HEK293 (cell line): ENCODE measurements around the gene DCLRE1C.

Experiments
- KLF16 ChIP-seq: fragments of 450-650 bp; formaldehyde crosslinking; IDR thresholded peaks from 2 replicates; pipeline ENCODE4 v1.5.1; 2017; ENCODE audit warnings: missing biosample characterization, missing genetic modification characterization
- OVOL3 ChIP-seq: fragments of 450-650 bp; formaldehyde crosslinking; IDR thresholded peaks from 2 replicates; pipeline ENCODE4 v1.5.1; 2016; ENCODE audit warnings: missing biosample characterization, missing genetic modification characterization
- SCRT2 ChIP-seq: fragments of 450-650 bp; formaldehyde crosslinking; IDR thresholded peaks from 2 replicates; pipeline ENCODE4 v1.5.1; 2016; ENCODE audit warnings: missing biosample characterization, missing genetic modification characterization
- SETDB1 ChIP-seq: IDR thresholded peaks from one replicate; pipeline ENCODE4 v1.6.1; 2017; ENCODE audit warnings: mild to moderate bottlenecking, low read length, moderate library complexity, mixed read lengths; ENCODE audit not compliant: insufficient read length
- ZBTB8A ChIP-seq: fragments of 450-650 bp; formaldehyde crosslinking; IDR thresholded peaks from 2 replicates; pipeline ENCODE4 v1.5.1; 2016; ENCODE audit warnings: missing biosample characterization, missing genetic modification characterization
- ZNF132 ChIP-seq: fragments of 450-650 bp; formaldehyde crosslinking; IDR thresholded peaks from 2 replicates; pipeline ENCODE4 v1.5.1; 2017; ENCODE audit warnings: missing biosample characterization, missing genetic modification characterization, borderline replicate concordance
- ZNF138 ChIP-seq: fragments of 450-650 bp; formaldehyde crosslinking; IDR thresholded peaks from 2 replicates; pipeline ENCODE4 v1.5.1; 2016; ENCODE audit warnings: missing biosample characterization, missing genetic modification characterization, borderline replicate concordance
- ZNF174 ChIP-seq: fragments of 450-650 bp; formaldehyde crosslinking; IDR thresholded peaks from 2 replicates; pipeline ENCODE4 v1.5.0; 2017; ENCODE audit warnings: missing biosample characterization, mild to moderate bottlenecking, missing genetic modification characterization
- ZNF211 ChIP-seq: fragments of 450-650 bp; formaldehyde crosslinking; IDR thresholded peaks from 2 replicates; pipeline ENCODE4 v1.5.1; 2016; ENCODE audit warnings: low read depth, missing biosample characterization, missing genetic modification characterization
- ZNF214 ChIP-seq: fragments of 450-650 bp; formaldehyde crosslinking; IDR thresholded peaks from 2 replicates; pipeline ENCODE4 v1.5.1; 2017; ENCODE audit warnings: missing biosample characterization, mild to moderate bottlenecking, missing genetic modification characterization, borderline replicate concordance
- ZNF350 ChIP-seq: fragments of 450-650 bp; formaldehyde crosslinking; IDR thresholded peaks from 2 replicates; pipeline ENCODE4 v1.5.0; 2017; ENCODE audit warnings: missing biosample characterization, mild to moderate bottlenecking, missing genetic modification characterization
- ZNF37A ChIP-seq: fragments of 450-650 bp; IDR thresholded peaks from 2 replicates; pipeline ENCODE4 v1.5.1; 2018; ENCODE audit warnings: missing biosample characterization, missing genetic modification characterization
- ZNF394 ChIP-seq: fragments of 450-650 bp; formaldehyde crosslinking; IDR thresholded peaks from 2 replicates; pipeline ENCODE4 v1.5.1; 2016; ENCODE audit warnings: missing biosample characterization, missing genetic modification characterization, mild to moderate bottlenecking, moderate library complexity, borderline replicate concordance
- ZNF530 ChIP-seq: fragments of 450-650 bp; formaldehyde crosslinking; IDR thresholded peaks from 2 replicates; pipeline ENCODE4 v1.5.1; 2016; ENCODE audit warnings: low read depth, missing biosample characterization, missing genetic modification characterization
- ZNF544 ChIP-seq: fragments of 450-650 bp; formaldehyde crosslinking; IDR thresholded peaks from 2 replicates; pipeline ENCODE4 v1.5.0; 2017; ENCODE audit warnings: missing biosample characterization, missing genetic modification characterization
- ZNF555 ChIP-seq: fragments of 450-650 bp; formaldehyde crosslinking; conservative IDR thresholded peaks from 2 replicates; pipeline ENCODE4 v1.5.1; 2017; ENCODE audit warnings: missing biosample characterization, mild to moderate bottlenecking, missing genetic modification characterization, inconsistent platforms
- ZNF610 ChIP-seq: fragments of 450-650 bp; formaldehyde crosslinking; IDR thresholded peaks from 2 replicates; pipeline ENCODE4 v1.5.1; 2016; ENCODE audit warnings: missing biosample characterization, missing genetic modification characterization, borderline replicate concordance
- ZNF664 ChIP-seq: fragments of 450-650 bp; formaldehyde crosslinking; IDR thresholded peaks from 2 replicates; pipeline ENCODE4 v1.5.1; 2016; ENCODE audit warnings: missing biosample characterization, missing genetic modification characterization
- ZNF76 ChIP-seq: fragments of 450-650 bp; formaldehyde crosslinking; IDR thresholded peaks from 2 replicates; pipeline ENCODE4; 2016; ENCODE audit warnings: low read depth, missing biosample characterization, missing genetic modification characterization, borderline replicate concordance
- ZNF777 ChIP-seq: fragments of 450-650 bp; formaldehyde crosslinking; IDR thresholded peaks from 2 replicates; pipeline ENCODE4 v1.5.1; 2017; ENCODE audit warnings: missing biosample characterization, missing genetic modification characterization, borderline replicate concordance
- ZNF792 ChIP-seq: fragments of 450-650 bp; formaldehyde crosslinking; IDR thresholded peaks from 2 replicates; pipeline ENCODE4 v1.5.1; 2016; ENCODE audit warnings: missing biosample characterization, missing genetic modification characterization
- ZNF830 ChIP-seq: fragments of 450-650 bp; IDR thresholded peaks from 2 replicates; pipeline ENCODE4 v1.5.0; 2018; ENCODE audit warnings: missing biosample characterization, missing genetic modification characterization, low read depth, mild to moderate bottlenecking, moderate library complexity
- TF ChIP-seq, protein P1 (sequence below): fragments of 450-650 bp; formaldehyde crosslinking; IDR thresholded peaks from 2 replicates; pipeline ENCODE4 v1.5.1; 2016; ENCODE audit warnings: missing biosample characterization, missing genetic modification characterization
- TF ChIP-seq, protein P2 (sequence below): fragments of 450-650 bp; formaldehyde crosslinking; IDR thresholded peaks from 2 replicates; pipeline ENCODE4 v1.5.1; 2016; ENCODE audit warnings: missing biosample characterization, missing genetic modification characterization
- TF ChIP-seq, protein P3 (sequence below): fragments of 450-650 bp; formaldehyde crosslinking; IDR thresholded peaks from 2 replicates; pipeline ENCODE4 v1.5.1; 2016; ENCODE audit warnings: missing biosample characterization, missing genetic modification characterization
- TF ChIP-seq, protein P4 (sequence below): sonication (generic); formaldehyde crosslinking; IDR thresholded peaks from 2 replicates; pipeline ENCODE4 v1.8.1; 2022; ENCODE audit warnings: mild to moderate bottlenecking, moderate library complexity, missing genetic modification reagents
- TF ChIP-seq, protein P5 (sequence below): fragments of 450-650 bp; formaldehyde crosslinking; IDR thresholded peaks from 2 replicates; pipeline ENCODE4; 2016; ENCODE audit warnings: missing biosample characterization, missing genetic modification characterization
- TF ChIP-seq, protein P6 (sequence below): fragments of 450-650 bp; formaldehyde crosslinking; IDR thresholded peaks from 2 replicates; pipeline ENCODE4 v1.5.1; 2016; ENCODE audit warnings: missing biosample characterization, missing genetic modification characterization

DCLRE1C gene

DNA sequence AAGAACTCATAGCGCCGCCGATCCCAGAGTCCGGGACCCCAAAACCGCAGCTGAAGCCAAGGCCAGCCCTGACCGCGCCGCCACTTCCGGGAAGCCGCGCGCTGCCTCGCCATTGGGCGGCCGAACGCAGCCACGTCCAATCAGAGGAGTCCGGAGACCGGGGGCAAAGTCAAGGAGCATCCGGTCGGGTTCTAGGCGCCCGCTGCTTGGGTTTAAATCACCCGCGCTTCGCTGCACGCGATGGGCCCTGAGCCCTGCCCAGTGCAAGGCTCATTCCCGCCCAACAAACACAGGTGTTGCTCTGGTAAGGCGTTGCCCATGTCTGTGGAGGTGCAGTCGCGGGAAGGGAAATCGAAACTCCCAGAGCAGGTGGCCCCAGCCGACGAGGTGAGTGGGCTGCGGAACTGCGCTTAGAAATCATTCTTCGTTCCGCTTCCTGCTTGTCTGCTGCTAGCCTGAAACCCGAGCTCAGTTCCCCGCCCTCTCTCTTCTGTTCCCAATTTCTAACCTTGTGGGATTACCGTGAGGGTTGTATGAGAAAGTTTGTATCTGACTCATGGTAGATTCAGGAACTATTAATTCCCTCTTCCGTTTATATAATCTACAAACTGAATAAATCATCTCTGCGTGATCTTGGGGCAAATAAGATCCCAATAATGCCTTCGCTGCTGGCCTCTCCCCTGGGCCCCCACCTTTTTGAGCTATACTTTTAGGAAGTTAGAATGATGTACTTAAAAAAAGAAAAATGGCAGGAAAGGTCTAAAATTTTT lies at the start of gene DCLRE1C (continued):
- TF ChIP-seq, protein P1, sequence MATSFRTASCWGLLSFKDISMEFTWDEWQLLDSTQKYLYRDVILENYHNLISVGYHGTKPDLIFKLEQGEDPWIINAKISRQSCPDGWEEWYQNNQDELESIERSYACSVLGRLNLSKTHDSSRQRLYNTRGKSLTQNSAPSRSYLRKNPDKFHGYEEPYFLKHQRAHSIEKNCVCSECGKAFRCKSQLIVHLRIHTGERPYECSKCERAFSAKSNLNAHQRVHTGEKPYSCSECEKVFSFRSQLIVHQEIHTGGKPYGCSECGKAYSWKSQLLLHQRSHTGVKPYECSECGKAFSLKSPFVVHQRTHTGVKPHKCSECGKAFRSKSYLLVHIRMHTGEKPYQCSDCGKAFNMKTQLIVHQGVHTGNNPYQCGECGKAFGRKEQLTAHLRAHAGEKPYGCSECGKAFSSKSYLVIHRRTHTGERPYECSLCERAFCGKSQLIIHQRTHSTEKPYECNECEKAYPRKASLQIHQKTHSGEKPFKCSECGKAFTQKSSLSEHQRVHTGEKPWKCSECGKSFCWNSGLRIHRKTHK (tag by site-specific recombination) = no peak
- TF ChIP-seq ZNF138 (tag by site-specific recombination) (no peak), SCRT2 (tag by site-specific recombination) (peak; percentile 85), ZNF214 (no peak), ZNF544 (tag by site-specific recombination) (no peak), ZNF350 (tag by site-specific recombination) (no peak), OVOL3 (tag by site-specific recombination) (no peak), ZNF777 (tag by site-specific recombination) (no peak), ZNF211 (no peak), ZNF830 (tag by site-specific recombination) (no peak), ZNF792 (tag by site-specific recombination) (no peak), ZNF394 (0 out of 2 replicates have a peak, but pooled peaks have one; percentile 21), ZNF530 (no peak), ZNF132 (tag by site-specific recombination) (no peak), ZNF555 (no peak), ZBTB8A (tag by site-specific recombination) (peak; percentile 96), ZNF664 (no peak), ZNF610 (tag by site-specific recombination) (0 out of 2 replicates have a peak, but pooled peaks have one; percentile 39), ZNF174 (no peak), ZNF76 (peak; percentile 55; the same call in 1 of the 2 replicates), KLF16 (tag by site-specific recombination) (peak; percentile 77; the same call in 1 of the 2 replicates), SETDB1 (peak; percentile 22), ZNF37A (tag by site-specific recombination) (no peak)
- TF ChIP-seq, protein P2, sequence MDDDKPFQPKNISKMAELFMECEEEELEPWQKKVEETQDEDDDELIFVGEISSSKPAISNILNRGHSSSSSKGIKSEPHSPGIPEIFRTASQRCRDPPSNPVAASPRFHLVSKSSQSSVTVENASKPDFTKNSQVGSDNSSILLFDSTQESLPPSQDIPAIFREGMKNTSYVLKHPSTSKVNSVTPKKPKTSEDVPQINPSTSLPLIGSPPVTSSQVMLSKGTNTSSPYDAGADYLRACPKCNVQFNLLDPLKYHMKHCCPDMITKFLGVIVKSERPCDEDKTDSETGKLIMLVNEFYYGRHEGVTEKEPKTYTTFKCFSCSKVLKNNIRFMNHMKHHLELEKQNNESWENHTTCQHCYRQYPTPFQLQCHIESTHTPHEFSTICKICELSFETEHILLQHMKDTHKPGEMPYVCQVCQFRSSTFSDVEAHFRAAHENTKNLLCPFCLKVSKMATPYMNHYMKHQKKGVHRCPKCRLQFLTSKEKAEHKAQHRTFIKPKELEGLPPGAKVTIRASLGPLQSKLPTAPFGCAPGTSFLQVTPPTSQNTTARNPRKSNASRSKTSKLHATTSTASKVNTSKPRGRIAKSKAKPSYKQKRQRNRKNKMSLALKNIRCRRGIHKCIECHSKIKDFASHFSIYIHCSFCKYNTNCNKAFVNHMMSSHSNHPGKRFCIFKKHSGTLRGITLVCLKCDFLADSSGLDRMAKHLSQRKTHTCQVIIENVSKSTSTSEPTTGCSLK (tag by site-specific recombination) = no peak
- TF ChIP-seq, protein P3, sequence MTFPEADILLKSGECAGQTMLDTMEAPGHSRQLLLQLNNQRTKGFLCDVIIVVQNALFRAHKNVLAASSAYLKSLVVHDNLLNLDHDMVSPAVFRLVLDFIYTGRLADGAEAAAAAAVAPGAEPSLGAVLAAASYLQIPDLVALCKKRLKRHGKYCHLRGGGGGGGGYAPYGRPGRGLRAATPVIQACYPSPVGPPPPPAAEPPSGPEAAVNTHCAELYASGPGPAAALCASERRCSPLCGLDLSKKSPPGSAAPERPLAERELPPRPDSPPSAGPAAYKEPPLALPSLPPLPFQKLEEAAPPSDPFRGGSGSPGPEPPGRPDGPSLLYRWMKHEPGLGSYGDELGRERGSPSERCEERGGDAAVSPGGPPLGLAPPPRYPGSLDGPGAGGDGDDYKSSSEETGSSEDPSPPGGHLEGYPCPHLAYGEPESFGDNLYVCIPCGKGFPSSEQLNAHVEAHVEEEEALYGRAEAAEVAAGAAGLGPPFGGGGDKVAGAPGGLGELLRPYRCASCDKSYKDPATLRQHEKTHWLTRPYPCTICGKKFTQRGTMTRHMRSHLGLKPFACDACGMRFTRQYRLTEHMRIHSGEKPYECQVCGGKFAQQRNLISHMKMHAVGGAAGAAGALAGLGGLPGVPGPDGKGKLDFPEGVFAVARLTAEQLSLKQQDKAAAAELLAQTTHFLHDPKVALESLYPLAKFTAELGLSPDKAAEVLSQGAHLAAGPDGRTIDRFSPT (tag by site-specific recombination) = peak; percentile 84
- TF ChIP-seq, protein P4, sequence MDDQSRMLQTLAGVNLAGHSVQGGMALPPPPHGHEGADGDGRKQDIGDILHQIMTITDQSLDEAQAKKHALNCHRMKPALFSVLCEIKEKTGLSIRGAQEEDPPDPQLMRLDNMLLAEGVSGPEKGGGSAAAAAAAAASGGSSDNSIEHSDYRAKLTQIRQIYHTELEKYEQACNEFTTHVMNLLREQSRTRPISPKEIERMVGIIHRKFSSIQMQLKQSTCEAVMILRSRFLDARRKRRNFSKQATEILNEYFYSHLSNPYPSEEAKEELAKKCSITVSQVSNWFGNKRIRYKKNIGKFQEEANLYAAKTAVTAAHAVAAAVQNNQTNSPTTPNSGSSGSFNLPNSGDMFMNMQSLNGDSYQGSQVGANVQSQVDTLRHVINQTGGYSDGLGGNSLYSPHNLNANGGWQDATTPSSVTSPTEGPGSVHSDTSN (CRISPR knock-in tag) = peak; percentile 76; the same call in 1 of the 2 replicates
- TF ChIP-seq, protein P5, sequence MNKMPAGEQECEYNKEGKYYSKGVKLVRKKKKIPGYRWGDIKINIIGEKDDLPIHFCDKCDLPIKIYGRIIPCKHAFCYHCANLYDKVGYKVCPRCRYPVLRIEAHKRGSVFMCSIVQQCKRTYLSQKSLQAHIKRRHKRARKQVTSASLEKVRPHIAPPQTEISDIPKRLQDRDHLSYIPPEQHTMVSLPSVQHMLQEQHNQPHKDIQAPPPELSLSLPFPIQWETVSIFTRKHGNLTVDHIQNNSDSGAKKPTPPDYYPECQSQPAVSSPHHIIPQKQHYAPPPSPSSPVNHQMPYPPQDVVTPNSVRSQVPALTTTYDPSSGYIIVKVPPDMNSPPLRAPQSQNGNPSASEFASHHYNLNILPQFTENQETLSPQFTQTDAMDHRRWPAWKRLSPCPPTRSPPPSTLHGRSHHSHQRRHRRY = no peak
- TF ChIP-seq, protein P6, sequence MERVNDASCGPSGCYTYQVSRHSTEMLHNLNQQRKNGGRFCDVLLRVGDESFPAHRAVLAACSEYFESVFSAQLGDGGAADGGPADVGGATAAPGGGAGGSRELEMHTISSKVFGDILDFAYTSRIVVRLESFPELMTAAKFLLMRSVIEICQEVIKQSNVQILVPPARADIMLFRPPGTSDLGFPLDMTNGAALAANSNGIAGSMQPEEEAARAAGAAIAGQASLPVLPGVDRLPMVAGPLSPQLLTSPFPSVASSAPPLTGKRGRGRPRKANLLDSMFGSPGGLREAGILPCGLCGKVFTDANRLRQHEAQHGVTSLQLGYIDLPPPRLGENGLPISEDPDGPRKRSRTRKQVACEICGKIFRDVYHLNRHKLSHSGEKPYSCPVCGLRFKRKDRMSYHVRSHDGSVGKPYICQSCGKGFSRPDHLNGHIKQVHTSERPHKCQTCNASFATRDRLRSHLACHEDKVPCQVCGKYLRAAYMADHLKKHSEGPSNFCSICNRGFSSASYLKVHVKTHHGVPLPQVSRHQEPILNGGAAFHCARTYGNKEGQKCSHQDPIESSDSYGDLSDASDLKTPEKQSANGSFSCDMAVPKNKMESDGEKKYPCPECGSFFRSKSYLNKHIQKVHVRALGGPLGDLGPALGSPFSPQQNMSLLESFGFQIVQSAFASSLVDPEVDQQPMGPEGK (tag by site-specific recombination) = peak; percentile 88
